Endometrial microvascular endothelial cells (primary cell): ENCODE measurements around the gene TBC1D3I. TPM values are rescaled to one million over a fixed set of nuclear protein-coding genes. Genes with fewer than 3 reads are reported as not detected.
"Not testable (repeated sequence)": the region's sequence is repeated elsewhere in the genome, so short reads cannot be mapped to it uniquely, and the experiment has no call there.

ENCODE experiments used
- in situ Hi-C: cut with HindIII; loops from 2 replicates; pipeline ENCODE4 v1.10.0; 2017; ENCODE audit warnings: low sequenced_read_pairs, low pct_unique_long_range_greater_than_20kb; ENCODE audit errors: inconsistent ontology term
- total RNA-seq: library from RNA; depleted of rRNA; stranded (reverse); fragments of >200 nt; gene quantifications from one replicate; pipeline ENCODE4 v1.2.3, GENCODE V29; 2015; ENCODE audit errors: inconsistent ontology term

The TBC1D3I gene
- not detected for total RNA-seq

DNA sequence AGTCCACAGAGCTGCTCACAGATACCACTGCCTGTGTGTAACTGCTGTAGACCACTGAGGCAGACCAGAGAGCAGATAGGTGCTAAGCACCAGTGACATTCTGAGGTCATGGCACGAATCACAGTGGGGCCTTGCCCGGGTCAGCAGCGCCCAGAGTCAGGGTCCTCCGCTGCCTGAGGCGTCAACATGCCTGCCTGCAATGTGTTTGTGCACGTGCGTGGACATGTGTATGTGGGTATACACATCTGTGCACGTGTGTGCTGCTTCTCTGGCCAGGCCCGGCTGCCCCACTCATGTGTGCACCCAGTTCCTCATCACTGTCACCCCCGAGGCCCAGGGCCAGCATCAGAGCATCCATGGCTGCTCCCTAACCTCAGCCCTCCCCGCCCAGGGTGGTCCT is at the start of gene TBC1D3I:
Gene TBC1D3I (minus strand): TSS at position 101 of the 400 bp plus-strand sequence. CDS start 1,585 bp downstream, outside the sequence.
- in situ Hi-C loops: not testable (repeated sequence)

DNA sequence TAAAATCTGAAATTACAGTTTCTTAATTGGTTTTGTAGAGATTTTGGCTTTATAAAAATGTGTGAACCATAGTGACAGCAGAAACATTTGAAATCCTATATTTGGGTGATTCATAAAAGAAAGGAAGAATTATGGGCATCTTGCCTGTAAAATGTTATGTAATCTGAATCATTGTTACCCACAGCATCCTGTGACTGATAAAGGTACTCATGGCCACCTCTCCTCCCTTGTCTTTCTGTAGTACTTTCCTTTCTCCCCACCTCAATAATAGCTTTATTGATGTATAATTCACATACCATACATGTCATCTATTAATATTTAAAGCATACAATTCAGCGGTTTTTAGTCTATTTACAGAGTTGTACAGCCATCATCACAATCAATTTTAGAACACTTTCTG is 30.8 kb upstream of the TBC1D3I start:
- in situ Hi-C loops: not testable (repeated sequence)

DNA sequence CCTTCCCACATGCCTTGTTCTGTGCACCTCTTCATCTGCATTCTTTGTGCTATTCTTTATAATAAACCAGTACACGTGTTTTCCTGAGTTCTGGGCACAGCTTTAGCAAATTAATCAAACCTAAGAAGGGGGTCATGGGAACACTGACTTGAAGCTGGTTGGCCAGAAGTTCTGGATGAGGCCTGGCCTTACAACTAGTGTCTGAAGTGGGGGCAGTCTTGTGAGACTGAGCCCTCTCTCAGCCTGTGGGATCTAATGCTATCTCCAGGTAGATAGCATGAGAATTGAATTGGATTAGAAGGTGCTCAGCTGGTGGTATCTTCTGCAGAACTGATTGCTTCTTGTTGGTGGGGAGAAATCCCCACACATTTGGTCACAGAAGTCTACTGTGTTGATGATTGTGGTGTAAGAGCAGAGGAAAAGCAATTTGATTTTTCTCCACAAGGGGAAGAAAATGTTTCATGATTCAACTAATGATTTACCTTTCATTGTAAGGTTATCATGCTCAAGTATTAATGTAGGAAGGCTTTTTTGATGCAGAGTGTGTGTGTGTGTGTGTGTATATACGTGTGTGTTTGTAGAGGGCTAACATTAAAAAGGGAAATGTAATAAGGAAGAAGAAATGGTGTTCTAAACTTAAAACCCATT is 25.7 kb upstream of the TBC1D3I start:
- in situ Hi-C loops: not testable (repeated sequence)

DNA sequence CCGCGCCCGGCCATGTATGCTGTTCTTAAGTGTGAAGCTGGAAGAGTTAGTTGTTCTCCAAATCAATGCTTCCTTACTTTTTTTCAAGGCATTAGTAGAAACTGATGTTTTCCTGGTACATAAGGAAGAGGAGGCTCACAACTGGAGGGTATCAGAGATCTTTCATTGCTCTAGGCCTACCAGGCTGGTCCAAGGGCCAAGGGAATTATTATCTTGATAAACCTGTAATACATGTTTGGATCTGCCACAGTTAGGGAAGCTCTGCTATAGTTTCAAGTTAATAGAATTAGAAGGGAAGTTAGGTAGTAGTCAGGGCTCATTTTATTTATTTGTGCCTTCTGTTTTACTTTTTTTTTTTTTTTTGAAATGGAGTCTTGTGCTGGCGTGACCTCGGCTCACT is 19.8 kb upstream of the TBC1D3I start:
- in situ Hi-C loops: not testable (repeated sequence)

DNA sequence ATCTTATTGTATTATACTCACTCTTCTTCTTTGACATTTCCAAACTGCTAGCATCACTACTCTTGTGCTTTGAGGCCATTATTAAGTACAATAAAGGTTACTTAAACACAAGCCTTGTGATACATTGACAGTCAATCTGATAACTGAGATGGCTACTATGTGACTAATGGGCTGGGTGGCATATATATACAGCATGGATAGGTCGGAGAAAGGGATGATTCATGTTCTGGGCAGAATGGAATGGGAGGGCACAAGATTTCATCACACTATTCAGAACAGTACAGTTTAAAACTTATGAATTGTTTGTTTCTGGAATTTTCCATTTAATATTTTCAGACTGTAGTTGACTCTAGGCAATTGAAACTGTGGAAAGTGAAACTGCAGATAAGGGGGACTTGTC is 18.9 kb upstream of the TBC1D3I start:
- in situ Hi-C loops: not testable (repeated sequence)

DNA sequence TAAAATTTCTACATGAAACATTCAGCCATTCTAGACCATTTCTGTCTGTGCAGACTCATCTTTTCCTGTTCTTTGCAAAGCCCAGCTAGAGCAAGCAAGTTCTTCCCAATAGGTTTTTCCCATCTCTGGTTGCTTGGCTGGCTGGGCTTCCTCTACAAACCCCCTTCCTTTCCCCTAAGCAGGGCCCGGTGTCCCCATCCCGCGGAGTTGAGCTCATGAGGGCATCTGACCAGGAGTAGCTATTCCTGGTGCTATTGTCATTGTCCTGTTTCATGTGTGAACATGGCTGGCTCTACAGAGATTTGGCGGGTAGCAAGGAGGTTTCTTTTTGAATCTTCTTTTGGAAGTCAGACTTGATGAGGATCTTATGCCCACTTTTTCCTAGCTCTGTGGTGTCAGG is 22.3 kb downstream of the TBC1D3I start:
- in situ Hi-C loops: not testable (repeated sequence)

DNA sequence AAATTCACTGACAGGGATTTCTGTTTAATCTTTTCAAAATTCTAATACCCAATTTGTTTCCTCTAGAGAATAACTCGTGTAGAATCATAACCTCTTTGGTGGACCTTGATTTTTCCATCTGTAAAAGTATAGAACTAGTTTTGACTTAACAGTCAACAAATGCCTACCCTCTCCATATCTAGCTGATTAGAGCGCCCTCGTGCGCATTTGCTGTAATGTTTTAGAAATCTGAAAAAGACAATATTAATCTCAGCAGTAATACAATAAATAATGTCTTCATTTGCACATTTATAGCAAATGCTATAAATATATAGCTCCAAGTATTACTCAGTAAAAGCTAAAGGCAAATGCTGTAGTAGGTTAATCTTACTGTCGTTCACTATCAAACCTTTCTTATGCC is 34.7 kb downstream of the TBC1D3I start:
- in situ Hi-C loops: not testable (repeated sequence)

DNA sequence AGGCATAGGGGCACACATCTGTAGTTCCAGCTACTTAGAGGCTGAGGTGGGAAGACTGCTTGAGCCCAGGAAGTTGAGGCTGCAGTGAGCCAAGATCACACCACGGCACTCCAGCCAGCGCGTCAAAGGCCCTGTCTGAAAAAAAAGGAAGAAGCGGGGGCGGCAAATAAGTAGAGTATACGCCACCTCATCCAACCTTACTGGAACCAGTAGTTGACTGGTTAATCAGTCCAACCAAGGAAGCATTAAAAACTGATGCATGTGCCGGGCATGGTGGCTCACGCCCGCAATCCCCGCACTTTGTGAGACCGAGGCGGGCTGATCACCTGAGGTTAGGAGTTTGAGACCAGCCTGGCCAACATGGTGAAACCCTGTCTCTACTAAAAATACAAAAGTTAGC is 41.4 kb downstream of the TBC1D3I start:
- in situ Hi-C loops: not testable (repeated sequence)

DNA sequence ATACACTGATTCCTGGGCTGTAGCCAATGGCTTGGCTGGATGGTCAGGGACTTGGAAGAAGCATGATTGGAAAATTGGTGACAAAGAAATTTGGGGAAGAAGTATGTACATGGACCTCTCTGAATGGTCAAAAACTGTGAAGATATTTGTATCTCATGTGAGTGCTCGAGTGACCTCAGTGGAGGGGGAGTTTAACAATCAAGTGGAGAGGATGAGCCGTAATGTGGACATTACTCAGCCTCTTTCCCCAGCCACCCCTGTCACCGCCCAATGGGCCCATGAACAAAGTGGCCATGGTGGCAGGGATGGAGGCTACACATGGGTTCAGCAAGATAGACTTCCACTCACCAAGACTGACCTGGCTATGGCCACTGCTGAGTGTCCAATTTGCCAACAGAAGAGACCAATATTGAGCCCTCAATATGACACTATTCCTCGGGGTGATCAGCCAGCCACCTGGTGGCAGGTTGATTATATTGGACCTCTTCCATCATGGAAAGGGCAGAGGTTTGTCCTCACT is 42.7 kb downstream of the TBC1D3I start:
- in situ Hi-C loops: not testable (repeated sequence)

DNA sequence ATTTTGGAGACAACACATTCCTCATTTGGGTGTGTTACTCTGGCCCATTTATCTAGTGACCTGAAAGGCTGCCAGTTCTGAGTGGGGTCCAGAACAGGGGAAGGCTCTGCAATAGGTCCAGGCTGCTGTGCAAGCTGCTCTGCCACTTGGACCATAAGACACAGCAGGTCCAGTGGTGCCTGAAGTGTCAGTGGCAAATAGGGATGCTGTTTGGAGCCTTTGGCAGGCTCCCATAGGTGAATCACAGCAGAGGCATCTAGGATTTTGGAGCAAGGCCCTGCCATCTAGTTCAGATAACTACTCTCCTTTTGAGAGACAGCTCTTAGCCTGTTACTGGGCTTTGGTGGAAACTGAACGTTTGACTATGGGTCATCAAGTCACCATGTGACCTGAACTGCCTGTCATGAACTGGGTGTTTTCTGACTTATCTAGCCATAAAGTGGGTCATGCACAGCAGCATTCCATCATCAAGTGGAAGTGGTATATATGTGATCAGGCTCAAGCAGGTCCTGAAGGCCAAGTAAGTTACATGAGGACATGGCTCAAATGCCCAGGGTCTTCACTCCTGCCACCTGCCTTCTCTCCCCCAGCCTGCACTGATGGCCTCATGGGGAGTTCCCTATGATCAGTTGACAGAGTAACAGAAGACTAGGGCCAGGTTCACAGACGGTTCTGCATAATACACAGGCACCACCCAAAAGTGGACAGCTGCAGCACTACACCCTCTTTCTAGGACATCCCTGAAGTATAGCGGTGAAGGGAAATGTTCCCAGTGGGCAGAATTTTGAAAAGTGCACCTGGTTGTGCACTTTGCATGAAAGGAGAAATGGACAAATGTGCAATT is 43.4 kb downstream of the TBC1D3I start:
- in situ Hi-C loops: not testable (repeated sequence)

DNA sequence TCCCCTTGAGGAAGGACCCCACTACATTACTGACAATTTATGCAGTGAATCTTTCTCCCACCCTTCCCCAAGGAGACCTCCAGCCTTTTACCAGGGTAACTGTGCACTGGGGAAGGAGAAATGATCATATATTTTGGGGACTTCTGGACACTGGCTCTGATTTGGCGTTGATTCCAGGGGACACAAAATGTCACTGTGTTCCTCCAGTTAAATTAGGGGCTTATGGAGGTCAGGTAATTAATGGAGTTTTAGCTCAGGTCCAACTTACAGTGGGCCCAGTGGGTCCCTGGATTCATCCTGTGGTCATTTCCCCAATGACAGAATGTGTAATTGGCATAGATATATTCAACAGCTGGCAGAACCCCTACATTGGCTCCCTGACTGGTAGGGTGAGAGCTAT is 44.8 kb downstream of the TBC1D3I start:
- in situ Hi-C loops: not testable (repeated sequence)

DNA sequence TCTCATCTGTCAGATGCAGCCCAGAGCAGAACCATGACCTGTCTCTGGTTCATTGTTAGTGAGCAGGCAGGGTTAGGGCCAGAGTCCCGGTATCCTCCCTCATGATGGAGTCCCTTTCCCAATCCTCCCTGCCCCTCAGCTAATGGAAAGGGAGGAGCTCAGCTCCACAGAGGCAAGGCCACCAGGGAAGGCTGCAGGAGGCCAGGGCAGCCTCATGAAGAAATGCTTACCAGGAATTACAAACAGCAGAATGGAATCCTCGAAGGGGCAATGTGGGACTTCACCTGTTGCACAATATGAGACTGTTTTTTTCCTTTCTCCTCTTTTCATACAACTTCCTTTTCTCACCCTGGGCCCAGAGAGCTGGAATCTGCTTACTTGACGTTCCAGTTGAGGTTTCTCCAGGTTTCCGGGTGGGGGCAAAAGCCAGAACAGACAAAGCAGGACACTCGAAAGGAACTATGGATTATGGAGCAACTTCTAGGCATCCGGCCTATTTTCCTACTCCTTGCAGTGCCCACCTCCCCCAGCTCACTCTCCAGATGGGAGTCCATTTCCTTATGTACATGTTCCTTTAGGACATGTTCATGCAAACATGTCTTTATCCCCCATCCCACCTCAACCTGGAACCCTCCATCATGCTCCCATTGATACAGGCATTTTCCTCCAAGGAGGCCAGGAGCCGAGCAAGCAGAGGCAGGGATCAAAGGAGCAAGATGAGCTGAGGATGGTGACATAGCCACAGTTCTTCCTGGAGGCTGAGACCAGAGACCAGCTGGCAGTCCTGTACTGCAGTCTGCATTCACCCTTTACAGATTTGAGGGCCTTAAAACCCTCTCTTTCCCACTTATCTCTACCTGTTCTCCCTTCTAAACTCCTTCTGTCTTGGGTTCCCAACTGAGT is 48.7 kb downstream of the TBC1D3I start:
- in situ Hi-C loops: not testable (repeated sequence)

DNA sequence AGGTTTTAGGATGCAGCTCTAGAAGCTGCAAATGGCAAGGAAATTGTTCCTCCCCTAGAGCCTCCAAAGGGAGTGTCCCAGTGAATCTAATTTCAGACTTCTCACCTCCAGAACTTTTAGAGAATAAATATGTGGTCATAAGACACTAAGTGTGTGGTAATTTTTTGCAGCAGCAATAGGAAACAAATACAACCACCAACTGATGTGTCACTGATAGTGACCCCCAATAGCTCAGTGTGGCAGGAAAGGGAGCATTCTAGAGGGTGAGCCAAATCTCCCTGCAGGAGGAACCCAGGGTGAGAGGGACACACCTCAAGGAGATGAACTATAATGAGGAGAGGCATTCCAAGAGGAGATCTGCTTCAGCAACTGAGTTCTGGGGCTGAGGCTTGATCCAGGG is 49.5 kb downstream of the TBC1D3I start:
- in situ Hi-C loops: no loop called here

DNA sequence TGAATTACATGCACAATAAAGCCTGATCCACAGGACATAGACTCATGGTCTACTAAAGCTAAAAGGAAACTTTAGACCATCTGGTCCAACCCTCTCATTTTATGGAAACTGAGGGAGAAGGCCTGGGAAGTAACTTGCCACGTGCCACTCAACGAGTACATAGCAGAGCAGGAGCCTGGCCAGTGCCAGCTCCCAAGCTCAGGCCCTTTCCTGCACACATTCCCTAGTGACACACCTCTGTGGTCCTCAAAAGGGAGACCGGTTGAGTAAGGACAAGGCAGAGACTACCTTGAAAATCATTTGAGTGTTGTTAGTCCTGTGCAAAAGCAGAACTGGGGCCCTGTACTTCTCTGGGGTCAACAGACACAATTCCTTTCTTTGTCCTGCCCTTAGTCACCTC is 50.7 kb downstream of the TBC1D3I start:
- in situ Hi-C loops: no loop called here

DNA sequence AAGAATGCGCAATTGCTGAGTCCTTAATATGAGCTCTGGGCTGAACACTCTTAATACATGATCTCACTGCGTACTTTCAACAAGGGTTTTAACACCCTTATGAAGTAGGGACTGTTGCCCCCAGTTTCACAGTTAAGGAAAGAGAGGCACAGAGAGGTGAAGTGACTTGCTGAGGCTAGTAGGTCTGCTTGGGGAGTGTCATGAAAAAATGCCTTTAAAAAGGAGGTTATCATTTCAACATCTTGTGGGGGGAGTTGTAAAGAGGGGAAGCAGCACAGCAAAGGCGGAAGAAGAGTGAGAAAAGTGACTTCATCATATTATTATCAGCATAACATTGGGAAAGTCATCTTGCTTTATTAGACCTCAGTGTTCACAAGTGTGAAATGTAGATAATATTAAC is 51.4 kb downstream of the TBC1D3I start:
- in situ Hi-C loops: no loop called here

DNA sequence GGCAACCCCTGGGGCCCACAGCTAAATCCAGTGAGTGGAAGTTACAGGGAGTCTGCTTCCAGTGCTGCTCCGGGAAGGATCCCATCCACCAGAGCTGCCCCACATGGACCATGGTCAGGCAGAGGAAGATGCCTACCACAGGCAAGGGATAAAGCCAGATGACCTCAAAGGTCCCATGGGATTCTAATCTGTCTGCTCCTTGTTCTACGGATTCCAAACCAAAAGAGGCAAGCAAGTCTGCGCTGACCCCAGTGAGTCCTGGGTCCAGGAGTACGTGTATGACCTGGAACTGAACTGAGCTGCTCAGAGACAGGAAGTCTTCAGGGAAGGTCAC is 52.1 kb downstream of the TBC1D3I start:
- in situ Hi-C loops: no loop called here

DNA sequence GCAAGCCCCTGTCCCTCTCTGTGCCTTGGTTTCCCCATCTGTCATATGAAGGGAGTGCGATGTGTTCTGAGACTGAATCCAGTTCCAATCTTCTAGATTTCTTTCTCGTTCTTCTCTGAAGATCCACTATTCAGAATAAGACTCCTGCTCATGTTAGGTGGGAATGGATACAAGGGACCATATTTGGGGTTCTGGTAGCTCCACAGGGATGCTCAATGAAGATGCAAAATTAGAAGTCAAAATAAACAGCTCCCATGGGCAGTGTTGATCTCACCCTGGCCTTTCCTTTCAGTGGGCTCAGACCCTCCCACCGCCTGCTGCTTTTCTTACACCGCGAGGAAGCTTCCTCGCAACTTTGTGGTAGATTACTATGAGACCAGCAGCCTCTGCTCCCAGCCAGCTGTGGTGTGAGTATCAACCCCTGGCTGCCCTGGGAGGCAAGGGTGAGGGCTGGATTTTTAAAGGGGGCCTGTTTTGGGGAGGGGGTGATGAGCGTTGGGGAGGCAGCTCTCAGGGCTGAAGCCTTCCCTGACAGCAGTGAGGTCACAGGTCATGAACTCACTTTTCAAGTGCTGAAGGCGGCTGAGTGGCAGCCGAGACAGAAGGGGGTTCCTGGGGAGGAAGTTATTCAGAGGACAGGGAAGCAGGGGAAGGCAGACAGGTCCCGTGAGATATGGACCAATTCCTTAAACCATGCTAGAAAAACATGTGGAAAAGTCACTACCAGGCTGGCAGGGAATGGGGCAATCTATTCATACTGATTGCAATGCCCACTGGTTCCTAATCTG is 52.7 kb downstream of the TBC1D3I start:
- in situ Hi-C loops: not testable (repeated sequence)

DNA sequence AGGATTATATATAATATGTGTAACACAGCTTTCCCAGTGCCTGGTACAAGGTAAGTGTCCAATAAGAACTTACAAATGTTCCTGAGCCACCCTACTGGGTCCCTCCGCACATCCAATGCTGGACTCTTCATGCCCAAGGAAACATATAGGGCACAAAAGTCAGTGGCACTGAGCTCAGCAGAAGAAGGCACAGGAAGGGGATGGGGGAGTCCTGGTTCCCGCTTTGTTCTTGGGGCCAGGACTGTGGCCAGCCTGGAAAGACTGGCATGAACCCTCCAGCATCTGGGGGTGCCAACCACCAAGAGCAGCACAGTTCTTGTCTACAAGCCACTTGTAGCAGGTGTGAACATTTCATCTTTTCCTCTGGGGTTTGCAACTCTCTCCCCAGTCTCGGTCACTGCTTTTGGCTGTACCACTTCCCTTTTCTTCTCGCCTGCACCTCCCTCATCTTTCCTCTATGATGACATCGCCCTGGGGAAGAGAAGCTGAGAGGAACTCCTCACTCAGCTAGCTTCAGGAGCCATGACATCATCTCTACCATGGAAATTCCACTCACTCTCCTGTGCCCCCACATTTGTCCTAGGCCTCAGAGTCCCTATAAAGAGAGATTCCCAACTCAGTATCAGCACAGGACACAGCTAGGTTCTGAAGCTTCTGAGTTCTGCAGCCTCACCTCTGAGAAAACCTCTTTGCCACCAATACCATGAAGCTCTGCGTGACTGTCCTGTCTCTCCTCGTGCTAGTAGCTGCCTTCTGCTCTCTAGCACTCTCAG is 53.7 kb downstream of the TBC1D3I start, which contains the start of gene CCL4L2:
Gene CCL4L2 (plus strand): TSS at position 625 of the 773 bp plus-strand sequence.
- in situ Hi-C loops: not testable (repeated sequence)
